B cell (primary cell): ENCODE data around the gene PPOX.

Experiments used
- EZH2 ChIP-seq: IDR thresholded peaks from 2 replicates; pipeline ENCODE4 v1.6.1; 2012; ENCODE audit warnings: borderline replicate concordance, low read depth, mild to moderate bottlenecking, moderate library complexity, low read length; ENCODE audit not compliant: insufficient read depth, poor library complexity, severe bottlenecking
- TF ChIP-seq, protein P1 (sequence below): fragments of 200-600 bp; IDR thresholded peaks from one replicate; pipeline ENCODE4 v1.8.0; 2022; ENCODE audit warnings: antibody characterized with exemption, mild to moderate bottlenecking

DNA sequence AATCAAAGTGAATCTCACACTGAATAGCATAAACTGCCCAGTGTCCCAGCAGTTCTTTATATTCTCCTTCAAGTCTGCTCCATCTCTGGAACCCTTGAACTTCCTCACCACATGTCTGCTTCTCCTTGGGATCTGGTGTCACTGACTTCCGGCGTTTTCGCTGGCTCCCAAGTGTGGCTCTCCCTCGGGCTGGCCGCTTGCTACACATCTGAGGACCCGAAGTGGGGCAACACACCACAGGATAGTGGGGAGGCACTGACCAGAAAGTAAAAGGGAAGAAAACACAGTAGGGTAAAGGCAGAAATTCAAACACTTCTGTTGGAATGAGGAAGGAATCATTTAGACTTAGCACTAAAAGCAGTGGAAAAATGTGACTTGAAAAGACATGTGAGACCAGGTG lies 43.3 kb upstream of the PPOX start:
- TF ChIP-seq, protein P1, sequence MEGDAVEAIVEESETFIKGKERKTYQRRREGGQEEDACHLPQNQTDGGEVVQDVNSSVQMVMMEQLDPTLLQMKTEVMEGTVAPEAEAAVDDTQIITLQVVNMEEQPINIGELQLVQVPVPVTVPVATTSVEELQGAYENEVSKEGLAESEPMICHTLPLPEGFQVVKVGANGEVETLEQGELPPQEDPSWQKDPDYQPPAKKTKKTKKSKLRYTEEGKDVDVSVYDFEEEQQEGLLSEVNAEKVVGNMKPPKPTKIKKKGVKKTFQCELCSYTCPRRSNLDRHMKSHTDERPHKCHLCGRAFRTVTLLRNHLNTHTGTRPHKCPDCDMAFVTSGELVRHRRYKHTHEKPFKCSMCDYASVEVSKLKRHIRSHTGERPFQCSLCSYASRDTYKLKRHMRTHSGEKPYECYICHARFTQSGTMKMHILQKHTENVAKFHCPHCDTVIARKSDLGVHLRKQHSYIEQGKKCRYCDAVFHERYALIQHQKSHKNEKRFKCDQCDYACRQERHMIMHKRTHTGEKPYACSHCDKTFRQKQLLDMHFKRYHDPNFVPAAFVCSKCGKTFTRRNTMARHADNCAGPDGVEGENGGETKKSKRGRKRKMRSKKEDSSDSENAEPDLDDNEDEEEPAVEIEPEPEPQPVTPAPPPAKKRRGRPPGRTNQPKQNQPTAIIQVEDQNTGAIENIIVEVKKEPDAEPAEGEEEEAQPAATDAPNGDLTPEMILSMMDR: no peak
- TF ChIP-seq EZH2: no peak
